B cell (primary cell): ENCODE data around the gene ARNT2. TPM values are rescaled to one million over a fixed set of nuclear protein-coding genes. Genes with fewer than 3 reads are reported as not detected.

ENCODE experiments used
- ATAC-seq: fragments of 200-7000 bp; cut with Tn5 transposase; one replicate; pipeline ENCODE4 v1.10.0; 2021; ENCODE audit warnings: low read depth, mild to moderate bottlenecking, moderate number of reproducible peaks, moderate library complexity
- CTCF ChIA-PET: fragments of 350-600 bp; sonication (Branson Sonifier 250); formaldehyde crosslinking; loops from one replicate; lab custom pipeline; 2021; ENCODE audit warnings: antibody characterized with exemption, inconsistent platforms; lab: Charles Lee
- POLR2A ChIA-PET: fragments of 350-600 bp; sonication (Branson Sonifier 250); formaldehyde crosslinking; loops from one replicate; lab custom pipeline; 2021; ENCODE audit warnings: antibody characterized with exemption; lab: Charles Lee
- DNase-seq: peaks from one replicate; pipeline ENCODE4 v3.0.0; 2013
- H2AFZ ChIP-seq: 2 replicates; pipeline ENCODE4 v1.6.1; 2012; ENCODE audit warnings: mild to moderate bottlenecking, low read depth, low read length; ENCODE audit not compliant: insufficient read depth, poor library complexity, severe bottlenecking
- H3K27ac ChIP-seq, 2 donors: 1 replicate in 1 of 2; 2 replicates in 1 of 2; pipeline ENCODE4 v1.5.1; 2012 to 2013; ENCODE audit warnings: low read length in 2 of 2, mild to moderate bottlenecking in 2 of 2, moderate library complexity in 1 of 2
- H3K27me3 ChIP-seq, 4 experiments: fragments of 200-600 bp in 1 of 4; sonication (generic) in 1 of 4; replicated peaks in 1 of 4; 1 replicate in 2 of 4; 2 replicates in 2 of 4; pipeline versions ENCODE4 v1.6.1 to v1.7.0; 2013 to 2016; ENCODE audit warnings: low read length in 3 of 4, mild to moderate bottlenecking in 2 of 4, mixed read lengths in 1 of 4, moderate library complexity in 1 of 4; ENCODE audit not compliant: insufficient read depth in 4 of 4, control insufficient read depth in 3 of 4; ENCODE audit errors: control extremely low read depth in 1 of 4
- H3K36me3 ChIP-seq, 2 experiments: replicated peaks in 1 of 2; 1 replicate in 1 of 2; 2 replicates in 1 of 2; pipeline versions ENCODE4 v1.6.1 to v1.7.1; 2013; ENCODE audit warnings: low read length in 1 of 2; ENCODE audit not compliant: insufficient read depth in 2 of 2, control insufficient read depth in 1 of 2; ENCODE audit errors: control extremely low read depth in 1 of 2, extremely low read depth in 1 of 2
- H3K4me1 ChIP-seq, 2 donors: fragments of 200-600 bp in 1 of 2; sonication (generic) in 1 of 2; 1 replicate in 1 of 2; 2 replicates in 1 of 2; pipeline versions ENCODE4 v1.5.1 to v1.6.1; 2013 to 2017; ENCODE audit warnings: low read length in 2 of 2; ENCODE audit not compliant: control insufficient read depth in 2 of 2, insufficient read depth in 2 of 2
- H3K4me2 ChIP-seq: replicated peaks from 2 replicates; pipeline ENCODE3; 2012; ENCODE audit warnings: mild to moderate bottlenecking, low read depth, low read length; ENCODE audit not compliant: poor library complexity, severe bottlenecking
- H3K4me3 ChIP-seq, 5 experiments: fragments of 200-600 bp in 1 of 5; sonication (generic) in 1 of 5; 1 replicate in 3 of 5; 2 replicates in 2 of 5; pipeline versions ENCODE4 v1.5.1 to v1.7.0; 2011 to 2016; ENCODE audit warnings: low read length in 4 of 5, mild to moderate bottlenecking in 4 of 5, low read depth in 2 of 5, control low read depth in 1 of 5, moderate library complexity in 1 of 5; ENCODE audit not compliant: insufficient read depth in 1 of 5; ENCODE audit errors: control extremely low read depth in 1 of 5, extremely low read depth in 1 of 5
- H3K79me2 ChIP-seq: fragments of 200-600 bp; sonication (generic); one replicate; pipeline ENCODE4 v1.6.0; 2016; ENCODE audit warnings: low read length; ENCODE audit not compliant: control insufficient read depth, insufficient read depth
- H3K9ac ChIP-seq: fragments of 200-600 bp; sonication (generic); 2 replicates; pipeline ENCODE4 v1.6.1; 2017; ENCODE audit warnings: mild to moderate bottlenecking, low read length, moderate library complexity
- H3K9me3 ChIP-seq, 3 donors: one replicate each; pipeline versions ENCODE4 v1.6.1 to v1.7.1; 2013; ENCODE audit warnings: low read length in 2 of 3; ENCODE audit not compliant: control insufficient read depth in 2 of 3, insufficient read depth in 1 of 3; ENCODE audit errors: control extremely low read depth in 1 of 3
- H4K20me1 ChIP-seq: 2 replicates; pipeline ENCODE4 v1.6.0; 2012; ENCODE audit warnings: mild to moderate bottlenecking, low read length; ENCODE audit not compliant: insufficient read depth, control insufficient read depth, poor library complexity, severe bottlenecking
- H3K27ac Mint-ChIP-seq: one replicate; pipeline ENCODE4 v1.8.0; 2021; ENCODE audit warnings: mixed read lengths
- H3K27me3 Mint-ChIP-seq: one replicate; pipeline ENCODE4 v1.8.0; 2021; ENCODE audit warnings: mixed read lengths
- H3K4me1 Mint-ChIP-seq: one replicate; pipeline ENCODE4 v1.8.0; 2021; ENCODE audit warnings: mixed read lengths
- H3K4me3 Mint-ChIP-seq: one replicate; pipeline ENCODE4 v1.8.0; 2021; ENCODE audit warnings: mixed read lengths
- H3K9me3 Mint-ChIP-seq: one replicate; pipeline ENCODE4 v1.8.0; 2022; ENCODE audit warnings: mixed read lengths; ENCODE audit not compliant: insufficient read depth
- CTCF ChIP-seq: fragments of 200-600 bp; IDR thresholded peaks from one replicate; pipeline ENCODE4 v1.8.0; 2022; ENCODE audit warnings: antibody characterized with exemption, mild to moderate bottlenecking
- EZH2 ChIP-seq: IDR thresholded peaks from 2 replicates; pipeline ENCODE4 v1.6.1; 2012; ENCODE audit warnings: borderline replicate concordance, low read depth, mild to moderate bottlenecking, moderate library complexity, low read length; ENCODE audit not compliant: insufficient read depth, poor library complexity, severe bottlenecking
- WGBS: methylation state at CpG from one replicate; pipeline ENCODE4 v1.1.5; 2013; ENCODE audit warnings: missing lambda C conversion rate; ENCODE audit not compliant: insufficient coverage; 5-methylcytosine and 5-hydroxymethylcytosine counted together
- intact Hi-C: fragments of 100-400 bp; cut with micrococcal nuclease; formaldehyde crosslinking; loops from one replicate; pipeline ENCODE4 v1.10.0; 2022
- polyA plus RNA-seq: library from polyadenylated mRNA; depleted of rRNA; stranded (reverse); fragments of >200 nt; gene quantifications from 2 replicates; pipeline ENCODE4 v1.2.3, GENCODE V29; 2012
- total RNA-seq, 2 donors: library from RNA; stranded (reverse); fragments of 120-200 nt in 1 of 2; gene quantifications; 1 replicate in 1 of 2; 2 replicates in 1 of 2; pipeline versions ENCODE4 v1.2.3 to v1.2.4, GENCODE V29; 2013 to 2022

Gene ARNT2
- total and polyA plus RNA-seq, 2 donors (not counting 1 experiment from before 2014, with no cell fraction given): not detected

GRCh38 chr15:80638553-80639167 lies 234.5 kb downstream of the ARNT2 start:
- Mint-ChIP-seq H3K27ac (no peak overlapping the region), H3K9me3 (peaks cover 2% of the 10 kb centered on the region), H3K4me3 (no peak overlapping the region), H3K4me1 (no peaks in the 10 kb centered on the region), H3K27me3 (peaks cover 10% of the 10 kb centered on the region)
- no peaks in the 10 kb centered on the region for H4K20me1 ChIP-seq
- H3K9ac ChIP-seq: no peak overlapping the region
- no peaks in the 10 kb centered on the region for H3K9me3 ChIP-seq
- WGBS: 100% methylated on average over 1 of the region's 3 CpGs
- no peaks in the 10 kb centered on the region for H3K27me3 ChIP-seq
- CTCF ChIA-PET: no interaction called here
- no peak overlapping the region for H3K27ac ChIP-seq
- no peak overlapping the region for H3K4me3 ChIP-seq
- intact Hi-C loops: no loop called here
- no peaks in the 10 kb centered on the region for H3K4me1 ChIP-seq
- H3K79me2 ChIP-seq: no peaks in the 10 kb centered on the region
- POLR2A ChIA-PET: no interaction called here
- no peak for ATAC-seq
- H3K4me2 ChIP-seq: no peak overlapping the region
- no peaks in the 10 kb centered on the region for H3K36me3 ChIP-seq
- no peak for DNase-seq
- no peak overlapping the region for H2AFZ ChIP-seq
- TF ChIP-seq CTCF: no peak
- TF ChIP-seq EZH2: no peak

- ChIA-PET CTCF (no interaction called here), POLR2A (no interaction called here)
- no peak overlapping the region for H3K27ac Mint-ChIP-seq
Measured at GRCh38 chr15:80639168-80639555, 235.0 kb downstream of the ARNT2 start.

More at GRCh38 chr15:80639168-80639555, 235.0 kb downstream of the ARNT2 start:
- H3K27ac ChIP-seq: no peak overlapping the region
- intact Hi-C loops: no loop called here
- H2AFZ ChIP-seq: no peak overlapping the region
- H3K4me1 ChIP-seq: no peaks in the 10 kb centered on the region
- Mint-ChIP-seq H3K27me3 (peaks cover 10% of the 10 kb centered on the region), H3K9me3 (peaks cover 2% of the 10 kb centered on the region), H3K4me1 (no peaks in the 10 kb centered on the region), H3K4me3 (no peak overlapping the region)
- no peaks in the 10 kb centered on the region for H3K79me2 ChIP-seq
- peaks cover 0 to 4% (median 1%) of the 10 kb centered on the region in 4 experiments for H3K27me3 ChIP-seq
- H3K36me3 ChIP-seq: no peaks in the 10 kb centered on the region
- DNase-seq: no peak
- no peak overlapping the region for H3K9ac ChIP-seq
- WGBS: 60% methylated on average over 1 of the region's 2 CpGs
- no peak overlapping the region for H3K4me2 ChIP-seq
- H3K4me3 ChIP-seq: no peak overlapping the region
- TF ChIP-seq CTCF (no peak), EZH2 (no peak)
- no peaks in the 10 kb centered on the region for H4K20me1 ChIP-seq
- ATAC-seq: no peak
- H3K9me3 ChIP-seq: no peaks in the 10 kb centered on the region
